Measurements from ENCODE around the gene CABLES1.
"Not testable (repeated sequence)": the region's sequence is repeated elsewhere in the genome, so short reads cannot be mapped to it uniquely, and the experiment has no call there.

The CABLES1 gene

GRCh38 chr18:23134780-23135549 is at the start of gene CABLES1:
Gene CABLES1, plus strand, starts transcription at chr18:23135485. Its CDS starts 278 bp downstream, at chr18:23135763.
- DNase-seq (ENCODE audit: low read depth in 3 of 3) = peak in 1 of 3 experiments; percentile 33

- no peak for DNase-seq (ENCODE audit: low read depth in 3 of 3)
These were observed 47.9 kb upstream of the CABLES1 start for GRCh38 chr18:23087352-23087751.

- DNase-seq (ENCODE audit: low read depth in 3 of 3) = no peak
These were observed 47.0 kb upstream of the CABLES1 start for GRCh38 chr18:23088310-23088709.

GRCh38 chr18:23091017-23091993 is 44.0 kb upstream of the CABLES1 start:
- DNase-seq (ENCODE audit: low read depth in 3 of 3) = not testable (repeated sequence)

- no peak for DNase-seq (ENCODE audit: low read depth in 3 of 3)
These were observed 43.2 kb upstream of the CABLES1 start for GRCh38 chr18:23092121-23092520.

- DNase-seq (ENCODE audit: low read depth in 3 of 3) = not testable (repeated sequence)
These were observed 42.2 kb upstream of the CABLES1 start for GRCh38 chr18:23093130-23093529.

- no peak for DNase-seq (ENCODE audit: low read depth in 3 of 3)
These were observed 41.5 kb upstream of the CABLES1 start for GRCh38 chr18:23093772-23094171.

GRCh38 chr18:23094411-23095190 is 40.7 kb upstream of the CABLES1 start:
- no peak for DNase-seq (ENCODE audit: low read depth in 3 of 3)

- no peak for DNase-seq (ENCODE audit: low read depth in 3 of 3)
These were observed 39.8 kb upstream of the CABLES1 start for GRCh38 chr18:23095463-23095862.

GRCh38 chr18:23097016-23097415 is 38.3 kb upstream of the CABLES1 start:
- not testable (repeated sequence) for DNase-seq (ENCODE audit: low read depth in 3 of 3)

GRCh38 chr18:23099621-23100020 is 35.7 kb upstream of the CABLES1 start:
- DNase-seq (ENCODE audit: low read depth in 3 of 3) = no peak

GRCh38 chr18:23101861-23102432 is 33.3 kb upstream of the CABLES1 start:
- DNase-seq (ENCODE audit: low read depth in 3 of 3) = no peak

- DNase-seq (ENCODE audit: low read depth in 3 of 3) = no peak
These were observed 32.6 kb upstream of the CABLES1 start for GRCh38 chr18:23102493-23103261.

- no peak for DNase-seq (ENCODE audit: low read depth in 3 of 3)
These were observed 31.8 kb upstream of the CABLES1 start for GRCh38 chr18:23103449-23103848.

GRCh38 chr18:23105030-23105429 is 30.3 kb upstream of the CABLES1 start:
- DNase-seq (ENCODE audit: low read depth in 3 of 3) = no peak

GRCh38 chr18:23105581-23106219 is 29.6 kb upstream of the CABLES1 start:
- no peak for DNase-seq (ENCODE audit: low read depth in 3 of 3)

- DNase-seq (ENCODE audit: low read depth in 3 of 3) = no peak
These were observed 28.7 kb upstream of the CABLES1 start for GRCh38 chr18:23106575-23106974.

GRCh38 chr18:23107718-23108117 is 27.6 kb upstream of the CABLES1 start:
- no peak for DNase-seq (ENCODE audit: low read depth in 3 of 3)

GRCh38 chr18:23108496-23108895 is 26.8 kb upstream of the CABLES1 start:
- no peak for DNase-seq (ENCODE audit: low read depth in 3 of 3)

GRCh38 chr18:23109163-23109562 is 26.1 kb upstream of the CABLES1 start:
- DNase-seq (ENCODE audit: low read depth in 3 of 3) = not testable (repeated sequence)

Data from stimulated activated CD4-positive, alpha-beta T cell treated with anti-CD3 and anti-CD28 coated beads, TNF-alpha, amount 100 ng/mL, for 24 hours (primary cell).